SU-DHL-6 (cell line): Measurements from ENCODE around the gene FARS2.

ENCODE experiments used
- CTCF ChIP-seq: fragments of 200-600 bp; sonication (generic); IDR thresholded peaks from one replicate; pipeline ENCODE4 v1.5.1; 2017; ENCODE audit warnings: antibody characterized with exemption, mild to moderate bottlenecking, low read length, moderate library complexity; ENCODE audit not compliant: insufficient read depth, poor library complexity, severe bottlenecking
- EZH2phosphoT487 ChIP-seq: fragments of 200-600 bp; sonication (generic), shearing (Covaris generic); conservative IDR thresholded peaks from 2 replicates; pipeline ENCODE4 v1.6.1; 2018; ENCODE audit warnings: mild to moderate bottlenecking, antibody characterized with exemption, low read length, moderate library complexity, mixed read lengths

DNA sequence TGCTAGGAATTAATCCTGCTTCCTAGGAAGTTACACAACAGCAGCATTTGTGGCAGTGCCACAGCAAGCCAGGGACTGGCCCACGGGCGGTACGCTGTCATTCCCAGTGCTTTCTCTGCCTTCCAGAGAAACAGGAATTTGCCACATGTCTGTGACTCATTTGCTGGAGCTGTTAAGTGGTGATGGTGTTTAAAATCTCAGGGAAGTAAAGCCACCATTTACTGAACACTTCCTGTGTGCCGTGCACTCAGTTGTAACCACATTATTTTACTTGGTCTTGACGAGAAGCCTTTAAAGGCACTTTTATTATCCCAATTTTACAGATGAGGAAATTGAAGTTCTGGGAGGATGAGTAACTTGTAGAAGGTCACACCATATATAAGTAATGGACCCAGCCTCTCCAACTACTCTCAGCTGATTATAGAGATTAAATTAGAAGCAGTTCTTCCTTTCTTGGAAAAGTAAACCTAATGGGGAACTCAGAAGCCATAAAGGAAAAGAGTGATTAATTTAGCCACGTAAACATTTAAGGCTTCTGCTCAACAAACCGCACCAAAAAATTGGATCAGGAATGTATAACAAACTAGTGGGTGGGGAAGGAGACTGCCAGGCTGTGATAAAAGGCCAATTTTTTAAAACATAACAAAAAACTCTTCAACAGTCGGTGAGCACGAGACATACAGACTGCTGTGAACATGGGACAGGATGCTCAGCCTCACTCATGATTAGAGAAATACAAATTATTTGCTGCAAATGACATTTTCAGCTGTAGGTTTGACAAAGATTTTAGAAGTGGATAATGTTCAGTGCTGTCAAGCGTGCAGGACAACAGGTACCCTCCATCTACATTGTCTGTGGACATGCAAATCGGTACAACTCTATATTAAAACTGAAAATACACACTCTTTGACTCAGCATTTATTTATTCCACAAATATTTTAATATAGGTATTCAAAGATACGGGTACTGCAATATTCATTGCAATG, 434.2 kb downstream of the FARS2 start:
- TF ChIP-seq CTCF = no peak
- no peak for TF ChIP-seq EZH2phosphoT487
